GM12873 (cell line): ENCODE measurements around the gene SDF2L1.

Experiments used
- CTCF ChIP-seq: IDR thresholded peaks from 2 replicates; pipeline ENCODE4 v1.5.1; 2012; ENCODE audit warnings: low read depth, mild to moderate bottlenecking, moderate library complexity, low read length, control low read depth; ENCODE audit not compliant: insufficient read depth; ENCODE audit errors: missing control alignments

The SDF2L1 gene

GRCh38 chr22:21650823-21651520 lies 8.9 kb downstream of the SDF2L1 start:
- TF ChIP-seq CTCF = no peak

DNA sequence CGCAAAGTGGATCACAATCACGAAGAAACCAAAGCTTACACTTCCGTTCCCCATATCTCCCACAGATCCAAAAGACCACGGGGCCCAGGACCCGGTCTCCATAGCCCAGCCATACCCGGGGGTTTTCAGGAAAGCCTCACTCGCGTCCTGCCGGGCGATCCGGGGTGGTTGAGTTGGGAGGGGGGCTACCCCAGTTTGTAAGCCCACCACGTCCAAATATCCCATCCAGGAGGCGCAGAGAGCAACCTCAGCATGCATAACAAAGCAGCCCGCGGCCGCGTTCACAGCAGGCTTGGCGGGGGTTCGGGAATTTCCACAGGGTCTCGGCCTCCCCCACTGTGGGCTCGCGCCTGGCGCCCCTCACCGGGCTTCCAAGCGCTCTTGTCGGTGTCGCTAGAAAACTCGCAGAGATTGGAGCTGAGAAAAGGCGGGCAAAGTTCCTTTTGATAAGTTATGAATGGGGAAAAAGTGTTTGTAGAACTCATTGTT lies 9.5 kb downstream of the SDF2L1 start:
- no peak for TF ChIP-seq CTCF

DNA sequence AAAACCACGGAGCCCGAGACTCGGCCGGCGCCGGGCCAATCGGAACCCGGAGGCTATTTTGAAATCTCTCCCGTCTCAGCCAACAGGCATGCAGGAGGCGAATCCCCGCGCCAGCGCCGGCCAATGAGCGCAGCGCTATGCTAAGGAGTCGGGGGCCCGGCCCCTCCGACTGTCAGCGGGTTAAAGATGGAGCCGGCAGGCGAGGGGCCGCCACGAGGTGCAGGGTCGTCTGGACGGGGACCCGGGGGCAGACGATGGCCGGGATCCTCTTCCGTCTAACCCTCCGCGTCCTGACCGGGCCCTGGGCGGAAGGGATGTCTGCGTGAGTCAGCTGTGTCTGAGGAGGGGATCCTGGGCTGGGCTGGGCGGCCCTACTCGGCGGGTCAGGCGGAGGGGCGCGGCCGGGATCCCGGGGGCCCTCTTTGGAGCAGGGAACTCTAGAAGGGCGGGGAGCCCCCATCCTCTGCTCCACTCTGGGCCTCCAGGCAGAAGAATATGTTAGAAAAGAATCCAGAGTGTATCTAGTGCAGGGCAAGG lies 10.0 kb downstream of the SDF2L1 start:
- TF ChIP-seq CTCF = no peak

- TF ChIP-seq CTCF = peak; percentile 31
These were observed 10.7 kb downstream of the SDF2L1 start for GRCh38 chr22:21652547-21653545.

DNA sequence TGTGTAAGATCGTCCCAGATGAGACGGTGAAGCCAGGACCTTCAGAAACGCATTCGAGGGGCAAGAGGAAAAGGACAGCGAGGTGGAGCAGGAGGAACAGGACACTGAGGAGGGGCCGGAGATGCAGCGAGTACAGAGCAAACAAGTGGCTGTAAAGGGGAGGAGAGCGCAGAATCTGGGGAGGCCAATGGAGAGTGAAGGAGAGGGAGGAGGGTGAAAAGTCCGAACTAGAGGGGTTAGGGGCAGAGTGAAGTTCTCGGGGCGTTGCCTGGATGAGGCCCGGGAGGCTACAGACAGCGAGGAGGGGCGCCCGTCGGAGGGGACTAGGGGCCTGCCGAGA lies 14.9 kb downstream of the SDF2L1 start:
- no peak for TF ChIP-seq CTCF

DNA sequence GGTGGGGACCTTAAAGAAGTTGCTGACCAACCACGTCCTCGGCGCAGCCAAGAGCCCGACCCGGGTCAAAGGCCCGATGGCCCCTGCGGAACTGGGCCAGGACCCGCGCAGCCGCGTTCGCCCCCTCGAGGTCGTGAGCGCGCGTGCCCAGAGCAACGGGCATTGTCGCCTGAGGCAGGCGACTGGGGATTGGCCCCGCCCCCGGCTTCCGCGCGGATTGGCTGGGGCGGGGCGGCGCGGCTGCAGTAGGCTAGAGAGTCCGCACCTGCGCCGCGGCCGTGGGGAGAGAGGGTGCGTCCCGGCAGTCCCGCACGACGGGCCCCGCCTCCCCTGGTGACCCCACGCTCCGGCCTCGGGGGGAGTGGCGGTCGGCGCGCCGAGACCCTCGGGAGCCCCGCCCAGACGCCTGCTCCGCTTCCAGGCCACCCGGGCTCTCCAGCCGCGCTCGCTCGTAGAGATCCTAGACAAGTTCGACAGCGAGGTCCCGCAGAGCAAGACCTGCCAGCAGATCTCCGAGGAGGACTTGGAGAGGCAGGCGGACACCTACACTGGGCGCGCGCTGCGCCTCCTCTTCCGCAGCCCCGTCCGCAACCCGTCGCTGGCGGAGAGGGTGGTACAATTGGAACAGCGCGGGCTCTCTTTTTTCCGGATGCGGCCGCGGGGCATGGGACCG lies 15.4 kb downstream of the SDF2L1 start:
- TF ChIP-seq CTCF = peak; percentile 36

DNA sequence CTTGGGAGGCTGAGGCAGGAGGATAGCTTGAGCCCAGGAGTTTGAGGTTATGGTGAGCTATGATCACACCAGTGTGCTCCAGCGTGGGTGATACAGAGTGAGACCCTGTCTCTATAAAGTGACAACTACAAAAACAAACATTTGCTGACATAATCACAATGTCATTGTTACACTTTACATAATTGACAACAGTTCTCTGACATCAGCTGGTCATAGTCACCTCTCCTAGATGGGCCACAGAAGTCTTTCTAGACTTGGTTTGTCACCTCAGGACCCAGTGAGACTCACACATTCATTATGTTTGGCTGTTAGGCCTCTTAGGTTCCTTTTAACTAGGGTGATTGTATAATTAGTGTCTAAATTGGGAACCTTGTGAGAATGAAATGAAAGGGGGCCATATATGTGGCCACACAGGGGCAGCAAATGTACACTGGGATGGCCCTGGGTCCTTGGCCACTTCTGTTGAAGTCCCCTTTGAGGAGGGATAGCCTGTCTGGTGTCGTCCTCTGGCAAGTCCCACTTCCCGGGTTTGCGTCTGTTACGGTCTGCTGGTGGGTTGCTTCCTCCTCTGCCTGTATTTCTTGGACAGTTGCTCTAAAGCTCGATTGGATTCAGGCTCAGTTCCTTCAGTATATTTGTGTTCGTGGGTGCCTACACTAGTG lies 17.9 kb downstream of the SDF2L1 start:
- TF ChIP-seq CTCF = no peak
